ENCODE measurements around the gene WDR35.

DNA sequence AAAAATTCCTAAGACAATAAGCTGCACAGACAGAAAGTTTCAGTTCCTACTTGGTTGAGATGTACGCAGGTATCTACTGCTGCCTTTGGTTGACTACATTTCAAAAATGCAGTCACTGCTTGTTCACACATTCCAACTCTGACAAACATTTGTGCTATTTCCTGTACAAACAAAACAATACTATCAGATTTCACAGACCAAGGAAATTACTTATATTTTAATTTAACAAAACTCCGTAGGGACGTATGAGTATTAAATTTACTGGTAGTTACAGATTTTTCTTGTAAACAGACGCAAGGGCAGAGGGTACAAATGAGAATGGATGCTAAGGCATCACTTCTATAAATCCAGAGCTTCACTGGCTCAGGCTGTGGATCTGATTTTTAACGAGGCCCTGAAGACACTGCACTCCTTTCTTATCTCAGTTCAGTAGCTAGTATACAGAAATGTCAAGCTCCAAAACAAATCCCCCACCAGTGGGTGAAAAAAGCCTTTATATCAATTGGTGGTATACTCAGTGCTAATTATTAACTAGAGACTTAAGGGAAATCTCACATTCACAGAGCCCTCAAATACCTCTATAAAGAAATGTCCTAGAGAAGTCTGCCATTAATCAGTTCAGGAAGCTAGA, 56.4 kb downstream of the WDR35 start:
- no peak for TF ChIP-seq CTCF (conservative IDR thresholded peaks at IDR 0.05 in 1 of 2, IDR thresholded peaks at IDR 0.05 in 1 of 2; ENCODE audit: extremely low read depth in 1 of 2, insufficient read depth in 1 of 2, low read depth in 1 of 2, low read length in 2 of 2)
- TF ChIP-seq EZH2 (IDR thresholded peaks at IDR 0.05; ENCODE audit: borderline replicate concordance, low read length) = no peak
